Measurements from ENCODE around the gene ZSCAN2.
"Not testable (repeated sequence)": the region's sequence is repeated elsewhere in the genome, so short reads cannot be mapped to it uniquely, and the experiment has no call there.

Gene ZSCAN2

GRCh38 chr15:84634228-84634837, 33.5 kb downstream of the ZSCAN2 start:
- no peak for DNase-seq (ENCODE audit: extremely low read depth in 1 of 2, low read depth in 1 of 2)

DNA sequence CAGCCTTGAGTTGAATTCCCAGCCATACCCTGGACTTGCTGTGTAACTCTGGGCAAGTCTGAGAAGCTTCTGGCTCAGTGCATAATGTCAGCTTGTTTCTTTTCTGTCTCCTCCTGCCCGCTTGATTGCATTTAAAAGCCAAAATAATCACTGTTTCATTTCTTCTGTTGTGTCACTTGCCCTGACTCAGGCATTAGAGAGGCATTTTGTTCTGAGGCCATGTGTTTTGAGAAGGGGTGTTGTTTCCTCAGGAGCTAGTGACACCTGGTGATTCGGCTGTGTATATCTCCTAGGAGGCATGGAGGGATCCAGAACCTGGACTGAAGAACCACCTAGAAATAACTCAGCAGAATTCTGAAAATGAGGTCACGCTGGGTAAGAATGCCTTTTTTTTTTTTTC, 37.3 kb downstream of the ZSCAN2 start:
- no peak for DNase-seq (ENCODE audit: extremely low read depth in 1 of 2, low read depth in 1 of 2)

DNA sequence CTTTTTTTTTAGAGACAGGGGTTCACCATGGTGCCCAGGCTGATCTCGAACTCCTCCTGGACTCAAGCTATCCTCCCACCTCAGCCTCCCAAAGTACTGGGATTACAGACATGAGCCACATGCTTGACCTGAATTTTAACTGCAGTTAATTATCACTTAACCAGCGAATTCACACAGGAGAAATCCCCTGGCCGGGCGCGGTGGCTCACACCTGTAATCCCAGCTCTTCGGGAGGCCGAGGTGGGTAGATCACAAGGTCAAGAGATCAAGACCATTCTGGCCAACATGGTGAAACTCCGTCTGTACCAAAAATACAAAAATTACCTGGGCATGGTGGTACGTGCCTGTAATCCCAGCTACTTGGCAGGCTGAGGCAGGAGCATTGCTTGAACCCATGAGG, 41.1 kb downstream of the ZSCAN2 start:
- DNase-seq (ENCODE audit: extremely low read depth in 1 of 2, low read depth in 1 of 2), result not testable (repeated sequence)

DNA sequence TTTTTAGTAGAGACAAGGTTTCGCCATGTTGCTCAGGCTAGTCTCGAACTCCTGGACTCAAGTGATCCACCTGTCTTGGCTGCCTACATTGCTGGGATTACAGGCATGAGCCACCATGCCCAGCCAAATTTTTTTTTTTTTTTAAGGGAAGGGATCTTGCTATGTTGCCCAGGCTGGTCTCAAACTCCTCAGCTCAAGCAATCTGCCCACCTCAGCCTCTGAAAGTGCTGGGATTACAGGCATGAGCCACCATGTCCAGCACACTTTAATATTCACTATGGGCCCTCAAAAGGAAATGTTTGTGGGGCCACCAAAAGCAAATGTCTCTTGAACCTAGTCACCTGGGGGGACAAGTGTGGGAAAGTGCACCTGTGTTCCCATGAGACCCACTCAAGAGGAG, 41.8 kb downstream of the ZSCAN2 start:
- DNase-seq (ENCODE audit: extremely low read depth in 1 of 2, low read depth in 1 of 2), result not testable (repeated sequence)

DNA sequence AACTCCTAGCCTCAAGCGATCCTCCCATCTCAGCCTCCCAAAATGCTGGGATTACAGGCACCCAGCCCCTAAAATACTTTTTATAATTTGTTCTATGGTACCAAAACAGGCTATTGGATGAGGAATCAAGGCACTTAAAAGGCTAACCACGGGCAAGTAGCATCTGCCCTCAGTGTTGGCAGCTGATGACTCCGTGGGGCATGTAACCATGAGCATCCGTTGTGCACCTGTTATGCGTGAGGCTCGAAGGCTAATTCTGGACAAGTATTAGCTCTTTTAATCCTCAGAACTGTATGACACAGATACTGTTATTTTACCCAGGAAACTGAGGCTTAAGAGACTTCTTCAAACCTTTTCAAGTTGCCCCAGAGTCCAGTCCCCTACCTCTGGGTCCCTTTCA, 43.0 kb downstream of the ZSCAN2 start:
- DNase-seq (ENCODE audit: extremely low read depth in 1 of 2, low read depth in 1 of 2), result no peak

- DNase-seq (ENCODE audit: extremely low read depth in 1 of 2, low read depth in 1 of 2), result no peak
Measured at GRCh38 chr15:84645496-84645895, 44.7 kb downstream of the ZSCAN2 start.

GRCh38 chr15:84645997-84646396, 45.2 kb downstream of the ZSCAN2 start:
- DNase-seq (ENCODE audit: extremely low read depth in 1 of 2, low read depth in 1 of 2), result no peak

- DNase-seq (ENCODE audit: extremely low read depth in 1 of 2, low read depth in 1 of 2), result no peak
Measured at GRCh38 chr15:84647726-84648125, 46.9 kb downstream of the ZSCAN2 start.

DNA sequence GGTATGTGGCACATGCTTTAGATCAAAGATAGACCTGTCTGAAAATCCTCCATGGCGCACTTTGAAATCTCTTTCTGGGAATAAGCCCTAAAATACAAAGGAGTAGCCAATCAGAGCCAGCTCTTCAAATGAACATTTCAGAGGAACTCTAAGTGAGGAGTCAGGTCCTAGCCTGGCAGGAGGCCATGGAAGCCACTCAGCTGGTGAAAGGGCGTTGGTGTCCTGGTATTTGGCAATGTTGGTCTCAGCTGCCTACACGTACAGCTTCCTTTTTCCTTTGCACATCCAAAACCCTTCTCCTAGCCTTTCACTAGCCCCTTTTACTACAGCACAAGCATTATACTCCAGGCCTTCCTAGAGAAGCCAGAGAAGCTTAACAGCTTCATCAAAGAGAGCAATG, 47.7 kb downstream of the ZSCAN2 start:
- no peak for DNase-seq (ENCODE audit: extremely low read depth in 1 of 2, low read depth in 1 of 2)

DNA sequence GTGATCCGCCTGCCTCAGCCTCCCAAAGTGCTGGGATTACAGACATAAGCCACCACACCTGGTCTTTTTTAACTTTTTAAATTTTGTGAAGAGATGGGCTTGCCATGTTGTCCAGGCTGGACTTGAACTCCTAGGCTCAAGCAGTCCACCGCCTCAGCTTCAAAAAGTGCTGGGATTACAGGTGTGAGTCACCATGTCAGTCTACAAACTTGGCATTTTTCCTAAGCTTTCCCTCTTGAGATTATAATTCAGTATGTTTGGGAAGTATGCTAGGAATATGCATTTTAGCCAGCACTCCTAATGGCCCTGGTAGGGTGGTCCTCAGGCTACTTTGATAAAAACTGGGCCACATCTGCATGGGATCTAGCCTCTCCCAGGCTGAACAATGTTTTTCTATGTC, 48.9 kb downstream of the ZSCAN2 start:
- DNase-seq (ENCODE audit: extremely low read depth in 1 of 2, low read depth in 1 of 2), result no peak

DNA sequence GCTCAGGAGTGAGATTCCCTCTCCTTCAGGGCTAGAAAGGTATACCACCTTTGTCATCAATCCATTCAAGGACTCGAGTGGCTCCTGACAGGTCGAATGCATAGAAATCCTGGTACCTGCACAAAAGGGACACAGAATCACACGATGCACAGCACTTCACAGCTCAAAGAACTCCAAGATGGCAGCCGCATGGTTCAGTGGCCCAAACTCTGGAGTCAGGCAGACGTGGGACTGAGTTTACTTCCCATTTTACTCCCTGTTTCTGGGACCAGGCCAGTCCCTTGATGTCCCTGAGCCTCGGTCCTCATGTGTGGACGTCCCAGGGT, 52.7 kb downstream of the ZSCAN2 start:
- no peak for DNase-seq (ENCODE audit: extremely low read depth in 1 of 2, low read depth in 1 of 2)

GRCh38 chr15:84653910-84654688, 53.3 kb downstream of the ZSCAN2 start, which contains the start of gene WDR73:
WDR73 (minus strand) TSS chr15:84654283; CDS start chr15:84654274, 9 bp downstream.
- DNase-seq (ENCODE audit: extremely low read depth in 1 of 2, low read depth in 1 of 2), result peak; percentile 92 to 98

DNA sequence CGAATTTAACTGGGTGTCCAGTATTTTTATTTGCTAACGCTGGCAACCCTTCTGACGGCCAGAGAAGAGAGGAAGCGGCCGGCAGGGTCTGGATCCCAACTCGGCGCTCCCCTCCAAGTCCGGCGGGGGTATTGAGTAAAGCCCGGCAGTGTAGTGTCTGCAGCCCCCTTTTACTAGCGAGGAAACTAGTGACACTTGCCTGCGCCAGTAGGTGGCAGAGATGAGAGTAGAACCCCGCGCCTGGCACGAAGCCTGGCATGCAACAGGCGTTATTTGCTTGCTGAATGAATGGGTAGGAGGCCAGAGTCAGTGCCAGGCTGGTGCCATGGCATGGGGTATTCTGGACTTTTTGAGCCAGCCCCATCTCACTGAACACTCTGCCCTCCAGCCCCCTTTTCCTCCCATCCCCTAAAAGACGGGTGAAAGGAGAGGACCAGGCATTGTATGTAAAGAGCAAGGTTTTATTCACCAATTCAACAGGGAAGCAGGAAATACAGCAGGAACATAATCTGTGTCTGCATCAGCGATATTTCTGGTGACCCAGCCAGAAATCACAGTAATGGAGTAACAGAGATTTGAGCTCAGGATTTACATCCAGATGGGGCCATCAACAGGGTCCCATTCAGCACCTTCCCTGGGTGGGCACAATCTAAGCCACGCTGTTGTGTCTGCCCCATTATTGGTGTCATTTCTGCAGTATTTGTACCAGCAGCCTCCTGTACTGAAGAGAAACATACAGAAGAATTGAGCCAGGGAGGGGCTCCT, 54.1 kb downstream of the ZSCAN2 start:
- peak; percentile 44 to 56 for DNase-seq (ENCODE audit: extremely low read depth in 1 of 2, low read depth in 1 of 2)

- DNase-seq (ENCODE audit: extremely low read depth in 1 of 2, low read depth in 1 of 2), result no peak
Measured at GRCh38 chr15:84656972-84657371, 56.2 kb downstream of the ZSCAN2 start.

DNA sequence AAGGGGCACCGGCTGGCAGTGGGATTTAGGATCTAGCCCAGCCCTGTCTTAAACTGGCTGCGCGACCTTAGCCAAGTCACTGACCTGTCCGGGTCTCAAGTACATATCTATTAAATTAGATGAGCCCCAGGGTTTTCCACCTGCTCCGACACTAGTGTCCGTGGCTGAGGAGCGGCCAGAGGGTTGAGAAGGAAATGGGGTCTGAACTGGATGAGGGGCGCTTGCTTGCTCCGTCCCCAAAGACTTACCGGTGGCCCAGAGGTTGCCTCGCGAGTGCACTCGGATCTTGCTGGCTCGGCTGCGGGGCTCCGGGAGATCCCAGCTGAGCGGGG, 56.9 kb downstream of the ZSCAN2 start:
- no peak for DNase-seq (ENCODE audit: extremely low read depth in 1 of 2, low read depth in 1 of 2)

- DNase-seq (ENCODE audit: extremely low read depth in 1 of 2, low read depth in 1 of 2), result peak; percentile 59 to 74
Measured at GRCh38 chr15:84658080-84658787, 57.4 kb downstream of the ZSCAN2 start, which contains the start of gene NMB. NMB (minus strand) TSS chr15:84658199; CDS start chr15:84658152, 47 bp downstream.

GRCh38 chr15:84658788-84659411, 58.1 kb downstream of the ZSCAN2 start:
- no peak for DNase-seq (ENCODE audit: extremely low read depth in 1 of 2, low read depth in 1 of 2)

DNA sequence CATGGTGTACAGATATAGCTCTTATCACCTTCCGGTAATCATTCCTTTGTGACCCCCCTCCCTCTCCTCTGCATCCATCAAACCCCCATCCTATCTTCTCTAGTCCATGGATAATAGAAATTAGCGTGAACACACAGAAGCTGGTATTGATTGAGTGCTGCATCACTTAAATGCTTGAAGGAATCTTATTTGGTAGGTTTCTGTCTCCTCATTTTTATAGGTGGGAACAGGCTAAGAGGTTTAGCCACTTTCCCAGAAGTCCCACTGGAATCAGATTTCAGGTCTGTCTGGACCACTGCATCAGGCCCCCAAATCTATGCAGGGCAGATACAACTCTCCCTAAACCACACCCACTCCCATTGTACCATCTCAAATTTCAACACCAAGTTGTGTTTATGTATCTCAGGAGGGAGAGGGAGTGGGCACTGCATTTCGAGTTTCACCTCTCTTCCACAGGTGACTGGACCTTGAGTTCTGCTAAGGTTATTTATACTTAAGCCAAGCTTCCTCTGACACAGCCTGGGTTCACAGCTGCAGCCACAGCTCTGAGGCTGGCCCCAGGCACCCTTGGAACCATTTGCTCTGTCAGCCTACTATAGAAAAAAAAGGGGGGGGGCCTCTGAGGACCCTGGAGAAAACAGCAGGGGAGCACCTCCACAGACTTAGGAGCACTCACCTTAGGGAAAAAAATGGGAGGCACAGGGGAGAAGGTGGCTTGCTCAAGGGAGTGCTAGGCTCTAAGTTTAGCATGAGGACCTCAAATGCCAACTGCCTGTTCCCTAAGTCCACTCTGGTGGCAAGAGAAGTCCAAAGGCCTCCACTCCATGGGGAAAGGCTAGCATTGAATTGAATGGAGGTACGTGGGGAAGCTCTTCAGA, 59.3 kb downstream of the ZSCAN2 start:
- no peak for DNase-seq (ENCODE audit: extremely low read depth in 1 of 2, low read depth in 1 of 2)

GRCh38 chr15:84661001-84661400, 60.2 kb downstream of the ZSCAN2 start:
- DNase-seq (ENCODE audit: extremely low read depth in 1 of 2, low read depth in 1 of 2), result no peak

GRCh38 chr15:84666373-84666772, 65.6 kb downstream of the ZSCAN2 start:
- no peak for DNase-seq (ENCODE audit: extremely low read depth in 1 of 2, low read depth in 1 of 2)
